G401.6 (cell line): Measurements from ENCODE around the gene LPIN1.

ENCODE experiments used
- FAIRE-seq: peaks from 2 replicates; lab custom pipeline; 2012; peaks lifted over from hg19 to GRCh38; lab: Jason Lieb, UNC

Gene LPIN1

DNA sequence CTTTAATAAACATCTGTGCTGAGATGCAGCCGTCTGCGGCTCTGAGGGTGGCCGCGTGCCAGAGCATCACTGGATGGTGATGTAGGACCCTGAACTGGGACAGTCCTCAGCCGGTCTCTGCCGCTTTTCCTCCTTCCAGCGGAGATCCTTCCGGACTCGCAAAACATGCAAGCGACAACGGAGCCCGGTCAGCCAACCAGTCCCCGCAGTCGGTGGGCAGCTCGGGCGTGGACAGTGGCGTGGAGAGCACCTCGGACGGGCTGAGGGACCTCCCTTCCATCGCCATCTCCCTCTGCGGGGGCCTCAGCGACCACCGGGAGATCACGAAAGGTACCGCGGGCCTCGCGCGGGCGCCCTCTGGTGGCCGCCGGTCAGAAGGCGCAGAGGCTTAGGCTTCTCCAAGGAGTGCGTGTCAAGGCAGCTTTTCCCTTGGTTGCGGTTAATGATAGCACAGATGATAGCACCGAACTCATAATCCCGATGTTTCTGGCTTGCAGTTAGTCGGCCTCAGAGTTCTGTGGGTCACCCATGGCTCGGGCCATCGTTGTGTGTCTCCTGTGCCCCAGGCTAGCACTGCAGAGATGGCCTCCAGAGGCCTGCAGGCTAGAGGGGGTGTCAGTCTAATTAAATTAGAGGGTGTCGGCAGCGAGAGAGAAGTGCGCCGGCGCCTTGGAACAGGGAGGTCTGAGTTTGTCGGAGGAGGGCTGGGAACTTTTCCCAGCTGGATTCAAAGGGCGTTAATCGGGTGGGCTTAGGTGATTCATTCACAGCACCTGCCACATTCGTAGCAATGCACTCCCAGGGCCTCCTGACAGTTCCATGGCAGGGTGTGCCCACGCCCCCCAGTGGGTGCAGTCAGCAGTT lies 38.5 kb downstream of the LPIN1 start:
- FAIRE-seq, result no peak

- FAIRE-seq, result no peak
Measured at GRCh38 chr2:11785611-11785940, 39.1 kb downstream of the LPIN1 start.

DNA sequence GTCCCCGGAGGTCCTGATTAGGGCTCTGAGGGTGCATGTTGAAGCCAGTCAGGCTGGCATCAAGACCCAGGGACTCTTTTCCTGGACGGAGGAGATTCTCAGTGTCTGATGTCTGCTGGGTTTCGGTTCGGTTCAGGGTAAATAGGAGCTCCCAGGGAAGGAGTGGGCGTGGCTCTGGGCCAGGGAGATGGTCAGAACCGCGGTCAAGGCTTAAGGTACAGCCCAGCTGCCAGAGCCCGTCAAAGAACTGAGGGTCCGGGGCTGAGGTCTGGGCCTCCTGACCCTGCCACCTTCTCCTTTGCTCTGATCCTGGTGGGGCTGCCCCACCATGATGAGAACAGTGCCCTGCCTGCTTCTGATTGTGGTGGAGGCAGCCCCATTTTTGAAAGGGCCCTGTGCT lies 39.8 kb downstream of the LPIN1 start:
- no peak for FAIRE-seq

DNA sequence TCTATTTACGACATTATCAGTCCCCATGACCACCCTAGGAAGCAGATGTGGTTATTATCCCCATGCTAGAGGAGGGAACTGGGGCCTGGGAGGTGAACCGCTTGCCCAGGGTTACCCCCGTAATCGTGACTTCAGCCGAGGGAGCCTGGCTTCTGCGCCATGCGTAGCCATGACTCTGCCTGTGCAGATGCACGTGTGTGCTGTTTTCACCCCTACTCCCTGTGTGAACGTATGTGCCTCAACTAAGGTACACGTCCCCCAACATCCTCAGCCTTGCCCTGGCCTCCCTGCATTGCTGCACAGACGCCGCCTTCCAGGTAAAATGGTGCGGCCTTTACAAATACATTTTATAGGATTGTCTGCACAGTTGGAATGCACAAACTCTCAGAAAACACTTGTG lies 40.2 kb downstream of the LPIN1 start:
- FAIRE-seq, result no peak

DNA sequence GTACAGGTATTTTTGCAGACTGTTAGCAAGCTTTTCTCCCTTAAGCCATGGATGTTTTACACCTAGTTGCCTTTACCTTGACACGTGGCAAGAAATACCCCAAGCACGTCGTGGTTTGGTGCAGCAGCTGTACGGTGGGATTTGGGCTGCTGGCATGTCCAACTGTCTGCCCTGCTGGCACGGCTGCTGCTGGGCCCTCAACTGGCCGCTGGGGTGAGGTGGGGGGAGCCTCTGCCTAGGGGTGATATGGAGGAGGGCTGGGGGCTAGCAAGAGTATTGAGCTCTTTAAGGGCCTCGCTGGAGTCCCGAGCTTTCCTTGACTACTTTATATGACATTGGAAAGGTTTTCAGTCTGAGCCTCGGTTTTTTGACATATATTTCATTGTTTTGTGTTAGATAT lies 41.6 kb downstream of the LPIN1 start:
- no peak for FAIRE-seq

DNA sequence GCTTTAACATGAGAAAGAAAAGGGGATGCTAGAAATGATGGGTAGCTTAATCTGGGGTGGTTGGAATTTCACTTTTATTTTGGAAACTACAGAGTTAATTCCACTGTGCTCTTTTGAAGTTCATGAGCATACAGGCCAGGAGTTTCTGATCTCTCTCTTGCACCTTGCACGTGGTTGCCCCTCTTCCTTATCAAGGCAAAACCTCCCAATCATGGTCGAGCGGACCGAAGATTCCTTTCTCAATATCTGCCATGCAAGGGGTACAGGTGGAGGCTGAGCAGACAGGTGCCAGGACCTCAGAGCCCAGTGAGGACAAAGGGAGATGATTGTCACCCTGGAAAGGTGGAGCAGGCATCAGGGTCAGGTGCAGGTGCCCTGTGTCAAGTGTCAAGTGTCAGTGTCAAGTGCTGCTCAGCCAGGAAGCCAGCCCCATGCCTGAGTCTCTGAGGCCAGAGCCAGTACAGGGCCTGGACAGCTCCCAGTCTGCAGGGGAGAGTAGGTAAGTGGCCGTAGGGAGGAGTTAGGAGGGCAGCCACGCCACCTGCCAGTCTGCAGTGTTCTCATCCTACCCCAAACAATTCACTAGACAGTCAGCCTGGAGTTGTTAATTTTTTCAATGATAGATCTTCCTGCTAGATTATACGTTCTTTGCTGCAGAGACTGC lies 42.2 kb downstream of the LPIN1 start:
- no peak for FAIRE-seq

DNA sequence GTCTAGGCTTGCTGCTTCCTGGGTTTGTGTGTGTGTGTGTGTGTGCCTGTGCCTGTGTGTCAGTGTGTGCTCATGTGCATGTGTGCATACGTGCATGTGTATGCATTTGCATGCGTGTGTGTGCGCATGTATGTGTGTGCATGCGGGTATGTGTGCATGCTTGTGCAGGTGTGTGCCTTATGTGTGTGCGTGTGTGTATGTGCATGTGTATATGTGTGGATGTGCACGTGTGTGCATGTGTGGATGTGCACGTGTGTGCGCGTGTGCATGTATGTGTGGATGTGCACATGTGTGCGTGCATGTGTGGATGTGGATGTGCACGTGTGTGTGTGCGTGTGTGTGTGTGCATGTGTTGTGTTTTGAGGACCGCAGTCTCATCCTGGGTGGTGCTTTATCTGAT lies 42.8 kb downstream of the LPIN1 start:
- FAIRE-seq, result no peak

DNA sequence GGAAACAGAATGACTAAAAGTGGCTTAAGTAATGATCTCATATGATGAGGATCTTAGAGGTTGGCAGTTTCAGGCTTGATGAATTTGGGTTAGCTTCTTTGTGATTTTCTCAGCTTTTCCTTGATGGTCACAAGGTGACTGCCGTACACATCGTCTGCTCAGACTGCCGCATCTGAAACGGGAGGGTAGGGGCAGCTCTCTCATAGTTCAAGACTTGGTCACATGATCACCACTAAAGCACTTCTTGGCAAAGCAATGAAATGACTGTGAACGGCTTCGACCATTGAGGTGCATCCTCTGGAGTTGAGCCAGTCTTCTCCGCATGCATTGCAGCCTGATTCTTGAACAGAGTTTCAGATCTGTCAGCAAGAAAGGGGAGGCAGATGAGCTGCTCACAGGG lies 43.8 kb downstream of the LPIN1 start:
- FAIRE-seq, result no peak

GRCh38 chr2:11795590-11795989 lies 49.2 kb downstream of the LPIN1 start:
- FAIRE-seq, result no peak

GRCh38 chr2:11796190-11797171 lies 50.0 kb downstream of the LPIN1 start:
- FAIRE-seq, result no peak

GRCh38 chr2:11797846-11798245 lies 51.4 kb downstream of the LPIN1 start:
- FAIRE-seq, result no peak

DNA sequence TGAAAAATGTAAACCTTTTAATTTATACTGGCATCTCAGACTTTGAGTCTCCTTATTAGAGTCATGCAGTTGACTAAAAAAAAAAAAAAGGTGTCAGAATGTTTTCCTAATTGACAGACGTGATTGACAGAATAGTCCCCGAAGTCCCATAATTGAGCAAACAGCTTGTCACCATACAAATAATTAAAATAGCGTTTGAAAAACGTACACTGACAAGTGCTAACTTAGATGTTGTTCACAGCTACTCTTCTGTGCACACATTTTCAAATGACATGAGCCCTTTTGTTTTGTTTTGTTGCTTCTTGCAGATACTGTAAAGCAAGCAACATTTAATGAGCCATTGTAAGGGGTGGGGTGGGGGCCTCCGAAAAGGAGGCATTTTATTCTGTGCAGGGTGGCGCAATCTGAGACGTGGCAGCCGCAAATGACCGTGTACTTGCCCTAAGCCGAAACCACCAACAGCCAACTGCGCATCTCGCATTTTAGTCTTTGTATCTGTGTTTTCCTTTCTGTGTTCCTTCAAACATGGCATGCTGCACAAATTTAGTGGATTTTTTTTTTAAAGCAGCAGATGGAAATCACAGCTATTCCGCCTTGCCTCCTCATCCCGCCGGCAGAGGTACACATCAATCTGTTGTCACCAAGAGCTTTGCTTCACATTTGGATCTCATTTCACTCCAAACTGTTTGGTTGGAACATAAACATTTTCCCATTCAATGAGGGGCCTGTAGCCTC lies 52.4 kb downstream of the LPIN1 start:
- no peak for FAIRE-seq

DNA sequence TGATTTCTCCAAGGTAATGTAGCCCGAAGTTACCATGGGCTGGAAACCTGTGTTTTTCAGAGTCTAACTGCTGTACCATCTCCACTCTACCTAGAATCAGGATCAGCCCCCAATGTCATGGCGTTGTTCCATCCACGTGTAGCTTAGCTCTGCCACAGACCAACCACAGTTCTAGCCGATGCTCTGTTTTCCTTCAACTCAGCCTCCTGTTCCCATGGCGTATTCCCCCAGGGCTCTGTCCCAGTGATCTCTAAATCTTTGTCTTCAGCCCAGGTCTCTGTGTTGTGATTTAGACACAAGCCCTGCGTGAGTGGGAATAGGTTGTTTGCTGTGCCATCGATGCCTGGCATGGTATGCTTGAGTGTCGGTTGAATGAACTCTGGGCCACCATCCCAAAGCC lies 53.4 kb downstream of the LPIN1 start:
- FAIRE-seq, result no peak

- no peak for FAIRE-seq
Measured at GRCh38 chr2:11802782-11803191, 56.4 kb downstream of the LPIN1 start.

DNA sequence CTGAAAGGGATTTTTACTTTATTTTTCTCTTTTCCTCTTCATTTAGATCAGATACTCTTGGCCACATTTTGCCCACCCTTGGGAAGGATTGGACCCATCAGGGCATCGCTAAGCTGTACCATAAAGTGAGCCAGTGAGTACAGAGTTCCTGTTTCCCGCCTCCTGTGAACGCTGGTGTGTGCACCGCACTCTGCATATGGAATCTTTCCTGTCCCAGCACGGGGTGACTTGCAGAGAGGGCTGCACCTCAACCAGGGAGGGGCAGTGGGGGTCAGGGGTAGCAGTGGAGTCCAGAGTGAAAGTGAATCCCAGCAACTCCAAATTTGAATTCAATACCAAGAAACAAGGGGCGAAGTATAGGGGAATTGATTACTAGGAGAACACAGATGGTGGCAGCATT lies 58.6 kb downstream of the LPIN1 start:
- FAIRE-seq, result no peak

DNA sequence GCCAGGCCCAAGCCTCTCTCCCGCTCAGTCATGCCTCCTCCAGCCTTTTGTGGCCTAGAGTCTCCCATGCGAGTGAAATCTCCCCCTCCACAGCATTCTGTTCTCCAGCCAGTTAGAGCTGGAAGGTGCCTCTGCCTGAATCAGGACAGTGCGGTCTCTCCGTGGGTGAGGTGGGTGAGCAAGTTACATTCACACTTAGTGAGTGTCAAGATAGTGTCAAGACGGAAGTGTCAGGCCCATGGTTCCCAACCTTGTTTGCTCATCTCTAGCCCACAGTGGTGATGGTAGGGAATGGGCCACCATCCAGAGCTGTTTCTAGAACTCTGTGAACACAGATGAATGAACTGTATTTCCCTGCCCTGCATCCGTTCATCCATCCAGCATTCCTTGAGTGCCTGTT lies 59.5 kb downstream of the LPIN1 start:
- no peak for FAIRE-seq

DNA sequence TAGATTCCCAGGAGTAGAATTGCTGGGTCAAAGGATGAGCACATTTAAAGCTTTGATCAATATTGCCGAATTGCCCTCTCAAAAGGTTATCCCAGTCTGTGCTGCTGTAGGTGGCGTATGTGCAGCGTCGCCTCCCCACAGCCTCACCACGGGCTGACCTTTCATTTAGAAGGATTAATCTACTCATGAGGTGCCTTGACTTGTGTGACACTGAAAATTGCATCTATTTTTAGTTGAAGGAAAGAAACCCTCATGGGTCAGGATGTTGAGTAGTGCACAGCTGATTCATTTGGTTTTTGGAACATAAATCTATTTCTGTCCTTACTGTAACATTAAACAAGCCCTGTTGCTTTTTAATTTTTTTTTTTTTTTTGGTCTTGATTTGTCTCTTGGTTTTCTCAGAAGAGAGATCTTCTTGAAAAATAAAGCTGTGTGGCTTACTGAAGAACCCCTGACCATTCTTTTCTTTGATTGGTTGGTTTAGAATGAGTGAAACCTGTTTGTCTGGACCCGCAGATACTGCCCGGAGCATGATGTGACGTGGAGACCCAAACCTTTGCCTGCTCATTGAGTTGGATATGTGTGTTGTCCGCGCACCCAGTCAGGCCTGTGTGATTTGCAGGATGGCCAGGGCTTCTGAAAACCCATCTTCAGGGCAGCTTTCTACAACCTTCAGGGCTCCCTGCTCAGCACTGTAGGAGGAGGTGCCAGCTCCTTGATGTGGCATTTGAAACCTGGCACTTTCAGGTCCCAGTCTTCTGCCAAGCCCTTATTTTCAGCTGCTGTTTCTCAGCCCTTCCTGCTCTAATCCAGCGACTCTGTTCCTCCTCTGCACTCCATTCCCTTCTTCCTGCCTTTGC lies 61.0 kb downstream of the LPIN1 start:
- FAIRE-seq, result no peak

DNA sequence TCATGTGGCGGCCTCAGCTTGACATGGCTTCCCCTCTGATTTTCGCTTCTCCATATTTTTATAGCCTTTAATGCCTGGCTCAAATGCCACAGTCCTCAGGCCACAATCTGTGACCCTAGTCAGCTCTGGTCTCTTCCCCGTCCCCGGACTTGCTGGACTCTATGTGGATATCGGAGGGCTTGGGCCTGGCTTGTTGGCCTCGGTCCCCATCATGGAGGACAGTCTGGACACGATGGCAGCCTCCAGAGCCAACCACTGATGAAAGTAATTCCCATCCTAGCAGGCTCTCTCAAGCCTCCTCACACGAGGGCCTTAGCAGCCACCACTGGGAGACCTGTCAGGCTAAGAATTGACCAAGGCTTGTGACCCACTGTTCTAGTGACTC lies 61.6 kb downstream of the LPIN1 start:
- no peak for FAIRE-seq

- FAIRE-seq, result no peak
Measured at GRCh38 chr2:11809586-11810236, 63.3 kb downstream of the LPIN1 start.

DNA sequence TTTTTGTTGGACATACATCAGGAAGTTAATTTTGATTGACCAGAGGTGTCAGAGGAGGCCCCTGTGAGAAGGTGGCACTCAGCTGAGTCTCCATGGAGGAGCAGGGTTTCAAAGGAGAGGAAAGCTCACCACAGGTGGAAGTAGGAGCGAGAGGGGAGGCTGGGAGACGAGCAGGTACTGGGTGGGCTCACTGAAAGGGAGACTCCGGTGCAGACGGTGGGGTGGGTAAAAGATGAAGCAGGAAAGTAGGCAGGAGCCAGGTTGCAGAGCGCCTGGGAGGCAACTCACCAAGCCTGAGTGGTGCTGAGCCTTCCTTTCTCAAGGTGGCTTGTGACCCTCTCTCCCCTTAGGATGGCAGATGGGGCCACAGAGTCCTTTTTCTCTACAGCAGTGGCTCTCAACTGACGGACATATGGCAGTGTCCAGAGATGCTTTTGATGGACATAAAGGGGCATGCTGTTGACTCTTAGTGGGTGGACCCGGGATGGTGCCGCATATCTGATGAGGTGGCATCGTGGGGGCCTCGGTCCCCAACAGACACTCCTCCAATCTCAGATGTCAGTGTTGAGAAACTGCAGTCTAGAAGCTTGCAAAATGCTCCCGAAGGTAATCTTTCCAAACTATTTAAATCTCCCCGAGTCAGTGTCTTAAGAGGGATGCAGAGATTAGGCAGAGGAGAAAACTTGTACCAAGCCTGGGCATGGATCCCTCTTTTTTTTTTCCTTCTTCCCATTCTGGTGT lies 64.0 kb downstream of the LPIN1 start:
- no peak for FAIRE-seq
